Tibial artery (tissue), 4 donors: ENCODE measurements around the gene CYP27B1.

Experiments
- DNase-seq, 2 donors: peaks; one replicate each; pipeline ENCODE4 v3.0.0-alpha.2; 2019
- H3K27ac ChIP-seq, 2 donors: fragments of 200-600 bp; sonication (generic) in 1 of 2; 1 replicate in 1 of 2; 2 replicates in 1 of 2; pipeline ENCODE4 v1.5.1; 2018 to 2019; ENCODE audit warnings: mild to moderate bottlenecking in 1 of 2
- H3K27me3 ChIP-seq, 2 donors: fragments of 200-600 bp; sonication (generic) in 1 of 2; one replicate each; pipeline versions ENCODE4 v1.5.1 to v1.6.0; 2016 to 2019
- H3K36me3 ChIP-seq, 3 donors: fragments of 200-600 bp; sonication (generic) in 2 of 3; one replicate each; pipeline ENCODE4 v1.5.1; 2016 to 2019; ENCODE audit warnings: mild to moderate bottlenecking in 2 of 3
- H3K4me1 ChIP-seq, 4 donors: fragments of 200-600 bp; sonication (generic) in 2 of 4; 1 replicate in 3 of 4; 2 replicates in 1 of 4; pipeline ENCODE4 v1.5.1; 2016 to 2019
- H3K4me3 ChIP-seq, 2 donors: fragments of 200-600 bp; sonication (generic) in 1 of 2; 1 replicate in 1 of 2; 2 replicates in 1 of 2; pipeline ENCODE4 v1.5.1; 2018 to 2019; ENCODE audit warnings: mild to moderate bottlenecking in 2 of 2
- H3K9me3 ChIP-seq, 3 donors: fragments of 200-600 bp; sonication (generic) in 1 of 3; one replicate each; pipeline ENCODE4 v1.5.1; 2016 to 2019
- intact Hi-C: fragments of 100-400 bp; cut with DNase I; formaldehyde crosslinking; loops from one replicate; pipeline ENCODE4 v1.15.0; 2023; ENCODE audit warnings: low total_unique reads
- TF ChIP-seq, protein P1 (sequence below), 2 experiments: fragments of 200-600 bp in 1 of 2; fragments of 450-650 bp in 1 of 2; IDR thresholded peaks; one replicate each; pipeline ENCODE4 v1.5.1; 2017 to 2019; ENCODE audit warnings: antibody characterized with exemption in 2 of 2, mild to moderate bottlenecking in 1 of 2, moderate library complexity in 1 of 2

Gene CYP27B1

DNA sequence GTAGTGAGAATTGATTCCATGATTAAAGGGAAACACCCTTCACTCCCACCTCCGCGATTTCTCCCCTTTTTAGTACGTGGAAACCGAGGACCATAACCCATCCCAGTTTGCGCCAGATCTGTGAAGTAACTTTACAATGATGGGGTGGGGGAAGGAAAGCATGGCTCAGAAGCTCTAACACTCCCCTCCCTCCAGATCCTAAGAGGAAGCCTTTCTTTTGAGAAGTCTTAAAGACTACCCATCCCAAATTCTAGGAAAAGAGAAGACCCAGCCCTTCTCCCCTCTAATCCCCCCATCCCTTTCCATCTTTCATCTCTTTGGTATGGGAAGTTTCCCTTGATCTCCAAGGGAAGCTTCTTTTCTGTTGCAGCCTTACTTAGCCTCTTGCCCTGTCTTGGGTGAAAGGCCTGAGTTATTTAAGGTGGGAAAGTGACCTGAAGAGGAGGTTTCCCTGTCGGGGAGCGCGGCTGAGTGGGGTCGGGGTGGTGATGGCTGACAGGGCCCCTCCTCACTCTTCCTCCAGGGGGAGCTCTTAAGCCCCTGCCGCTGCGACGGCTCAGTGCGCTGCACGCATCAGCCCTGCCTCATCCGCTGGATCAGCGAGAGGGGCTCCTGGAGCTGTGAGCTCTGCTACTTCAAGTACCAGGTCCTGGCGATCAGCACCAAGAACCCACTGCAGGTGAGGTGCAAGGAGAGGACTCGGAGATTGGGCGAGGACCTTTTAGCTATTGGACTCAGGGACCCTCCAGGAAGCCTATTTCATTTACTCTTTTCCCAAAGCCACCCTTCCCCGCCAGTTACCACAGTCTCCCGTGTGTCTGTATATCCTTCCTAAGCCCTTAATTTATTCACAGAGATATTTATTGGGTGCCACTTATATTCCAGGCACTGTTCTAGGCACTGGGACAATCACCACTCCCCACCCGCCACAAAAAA is 10.2 kb downstream of the CYP27B1 start:
- no peak overlapping the region for H3K27ac ChIP-seq
- intact Hi-C loops, result no loop called here
- peaks cover 0 to 23% (median 14%) of the 10 kb centered on the region in 4 donors for H3K4me1 ChIP-seq
- H3K4me3 ChIP-seq, result peak overlapping the region; percentile 74
- peaks cover 0 to 14% (median 12%) of the 10 kb centered on the region in 3 donors for H3K36me3 ChIP-seq
- no peaks in the 10 kb centered on the region for H3K9me3 ChIP-seq
- TF ChIP-seq, protein P1, sequence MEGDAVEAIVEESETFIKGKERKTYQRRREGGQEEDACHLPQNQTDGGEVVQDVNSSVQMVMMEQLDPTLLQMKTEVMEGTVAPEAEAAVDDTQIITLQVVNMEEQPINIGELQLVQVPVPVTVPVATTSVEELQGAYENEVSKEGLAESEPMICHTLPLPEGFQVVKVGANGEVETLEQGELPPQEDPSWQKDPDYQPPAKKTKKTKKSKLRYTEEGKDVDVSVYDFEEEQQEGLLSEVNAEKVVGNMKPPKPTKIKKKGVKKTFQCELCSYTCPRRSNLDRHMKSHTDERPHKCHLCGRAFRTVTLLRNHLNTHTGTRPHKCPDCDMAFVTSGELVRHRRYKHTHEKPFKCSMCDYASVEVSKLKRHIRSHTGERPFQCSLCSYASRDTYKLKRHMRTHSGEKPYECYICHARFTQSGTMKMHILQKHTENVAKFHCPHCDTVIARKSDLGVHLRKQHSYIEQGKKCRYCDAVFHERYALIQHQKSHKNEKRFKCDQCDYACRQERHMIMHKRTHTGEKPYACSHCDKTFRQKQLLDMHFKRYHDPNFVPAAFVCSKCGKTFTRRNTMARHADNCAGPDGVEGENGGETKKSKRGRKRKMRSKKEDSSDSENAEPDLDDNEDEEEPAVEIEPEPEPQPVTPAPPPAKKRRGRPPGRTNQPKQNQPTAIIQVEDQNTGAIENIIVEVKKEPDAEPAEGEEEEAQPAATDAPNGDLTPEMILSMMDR (IDR thresholded peaks at IDR 0.05), result peak; percentile 15 to 31
- DNase-seq, result no peak
- H3K27me3 ChIP-seq, result peaks cover 0 to 9% of the 10 kb centered on the region in 2 donors

DNA sequence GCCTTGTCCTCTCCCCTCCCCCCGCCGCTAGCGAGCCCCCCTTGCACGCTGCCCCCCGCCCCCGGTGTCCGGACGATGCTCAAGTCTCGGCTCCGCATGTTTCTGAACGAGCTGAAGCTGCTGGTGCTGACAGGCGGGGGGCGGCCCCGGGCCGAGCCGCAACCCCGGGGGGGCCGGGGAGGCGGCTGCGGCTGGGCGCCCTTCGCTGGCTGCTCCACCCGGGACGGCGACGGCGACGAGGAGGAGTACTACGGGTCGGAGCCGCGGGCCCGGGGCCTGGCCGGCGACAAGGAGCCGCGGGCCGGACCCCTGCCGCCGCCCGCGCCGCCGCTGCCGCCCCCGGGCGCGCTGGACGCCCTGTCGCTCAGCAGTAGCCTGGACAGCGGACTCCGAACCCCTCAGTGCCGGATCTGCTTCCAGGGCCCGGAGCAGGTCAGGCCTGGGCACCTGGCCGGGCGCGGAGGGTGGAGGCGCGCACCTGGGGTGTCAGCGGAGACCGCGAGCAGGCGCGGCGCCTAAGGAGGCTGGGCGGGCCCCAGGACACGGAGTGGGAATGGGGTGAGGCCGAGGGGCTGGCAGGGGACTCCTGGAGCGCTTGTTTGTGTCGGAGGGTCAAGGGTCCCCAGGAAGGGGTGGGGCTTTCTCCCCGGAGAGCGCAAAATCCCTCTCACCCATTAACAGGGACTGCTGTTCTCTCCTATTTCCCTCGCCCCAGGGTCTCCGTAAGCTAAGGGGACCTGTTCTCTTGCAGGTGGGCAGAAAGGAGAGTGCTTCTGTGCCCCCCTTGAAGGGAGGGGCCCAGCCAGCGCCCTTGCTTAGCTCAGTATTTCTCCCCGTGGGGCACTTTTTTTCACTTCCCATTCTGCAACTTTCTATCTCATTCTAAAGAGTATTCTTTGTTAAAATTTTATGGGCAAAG is 11.2 kb downstream of the CYP27B1 start:
- intact Hi-C loops, result no loop called here

DNA sequence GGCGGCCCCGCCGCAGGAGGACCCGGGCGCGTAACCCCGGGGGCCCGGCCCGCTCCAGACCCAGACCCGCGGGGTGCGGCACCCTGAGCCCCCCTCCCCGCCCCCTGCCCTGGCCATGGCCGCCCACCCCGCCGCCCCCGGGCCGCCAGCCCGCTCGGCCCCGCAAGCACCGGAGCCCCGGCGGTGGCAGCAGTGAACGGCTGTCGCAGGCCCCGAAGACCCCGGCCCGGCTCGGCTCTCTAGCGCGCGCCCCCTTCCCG is 11.8 kb downstream of the CYP27B1 start:
- H3K4me1 ChIP-seq, result peaks cover 0 to 32% (median 22%) of the 10 kb centered on the region in 4 donors
- TF ChIP-seq, protein P1 (IDR thresholded peaks at IDR 0.05), result no peak
- peak overlapping the region; percentile 74 for H3K4me3 ChIP-seq
- peaks cover 0 to 22% (median 12%) of the 10 kb centered on the region in 3 donors for H3K36me3 ChIP-seq
- H3K9me3 ChIP-seq, result no peaks in the 10 kb centered on the region
- peaks cover 0 to under 1% of the 10 kb centered on the region in 2 donors for H3K27me3 ChIP-seq
- DNase-seq, result no peak
- peak overlapping the region; percentile 59 to 60 for H3K27ac ChIP-seq
- intact Hi-C loops, result no loop called here

More for the DNA sequence above, 11.2 kb downstream of the CYP27B1 start:
- Histone ChIP-seq H3K36me3 (peaks cover 0 to 17% (median 12%) of the 10 kb centered on the region in 3 donors), H3K27me3 (peaks cover 0 to 5% of the 10 kb centered on the region in 2 donors), H3K27ac (peak overlapping the region; percentile 59 to 60), H3K4me1 (peaks cover 0 to 32% (median 22%) of the 10 kb centered on the region in 4 donors), H3K9me3 (no peaks in the 10 kb centered on the region), H3K4me3 (peak overlapping the region; percentile 74)
- DNase-seq, result no peak
- TF ChIP-seq, protein P1 (IDR thresholded peaks at IDR 0.05), result no peak

DNA sequence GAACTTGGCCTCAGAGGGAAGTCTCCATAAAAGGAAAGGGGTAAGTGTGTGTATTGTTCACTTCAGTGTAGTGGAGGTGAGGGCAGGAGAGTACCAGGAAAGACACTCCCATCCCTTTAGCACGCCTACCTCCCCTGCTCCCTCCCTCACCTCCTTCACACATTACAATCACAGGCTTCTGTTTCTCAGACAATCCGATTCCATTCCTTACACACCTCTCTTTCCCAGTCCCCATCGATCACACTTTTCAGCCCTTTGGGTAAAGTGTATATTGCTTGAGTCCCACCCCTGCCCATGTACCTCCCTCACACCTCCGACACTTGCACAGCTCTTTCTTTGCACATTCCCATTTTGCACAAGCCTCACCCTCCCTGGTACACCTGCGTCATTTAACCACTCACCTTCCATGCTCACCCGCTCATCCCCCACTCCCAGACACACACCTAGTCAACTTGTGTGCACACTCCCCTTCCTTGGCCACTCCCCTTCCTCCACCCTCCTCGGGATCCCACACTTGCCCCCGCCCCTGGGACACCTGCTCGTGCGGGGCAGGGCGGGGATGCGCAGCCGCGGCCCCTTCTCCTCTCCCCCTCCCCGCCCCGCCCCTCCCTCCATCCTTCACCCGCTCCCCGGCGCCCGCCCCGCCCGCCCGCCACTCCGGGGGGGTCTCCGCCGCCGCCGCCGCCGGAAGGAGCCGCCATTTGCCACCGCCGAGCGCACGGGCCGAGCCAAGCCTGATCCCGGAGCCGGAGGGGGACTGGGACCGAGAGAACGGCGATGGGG is 12.3 kb downstream of the CYP27B1 start, which contains the start of gene MARCHF9:
Gene MARCHF9 (plus strand): TSS at position 693 of the 783 bp plus-strand sequence. CDS start 426 bp downstream, outside the sequence.
- peak within 1 kb of the TSS; percentile 59 to 60 for H3K27ac ChIP-seq

More for the DNA sequence above, 12.3 kb downstream of the CYP27B1 start, which contains the start of gene MARCHF9:
- Histone ChIP-seq H3K36me3 (peaks cover 0 to 28% (median 12%) of the 10 kb centered on the region in 3 donors), H3K4me3 (peak within 1 kb of the TSS; percentile 74), H3K9me3 (no peaks in the 10 kb centered on the region), H3K27me3 (no peaks in the 10 kb centered on the region), H3K4me1 (peaks cover 0 to 32% (median 22%) of the 10 kb centered on the region in 4 donors)
- DNase-seq, result peak in 1 of 2 donors; percentile 77
- intact Hi-C loops, result no loop called here
- TF ChIP-seq, protein P1 (IDR thresholded peaks at IDR 0.05), result no peak
